Keratinocyte (primary cell): Measurements from ENCODE around the gene GOT2. TPM values are rescaled to one million over a fixed set of nuclear protein-coding genes. Genes with fewer than 3 reads are reported as not detected.

Source experiments
- DNase-seq: peaks from one replicate; pipeline ENCODE4 v3.0.0-alpha.2; 2011; ENCODE audit warnings: low read depth, missing footprints, low spot score
- FAIRE-seq: peaks from 2 replicates; lab custom pipeline; 2011; peaks lifted over from hg19 to GRCh38; lab: Jason Lieb, UNC
- H2AFZ ChIP-seq: 2 replicates; pipeline ENCODE4 v1.6.0; 2012; ENCODE audit warnings: low read length, control low read depth, inconsistent platforms; ENCODE audit not compliant: control insufficient read depth
- H3K27ac ChIP-seq: 2 replicates; pipeline ENCODE4 v1.5.1; 2011; ENCODE audit warnings: low read length; ENCODE audit not compliant: control insufficient read depth, insufficient read depth
- H3K27me3 ChIP-seq: 3 replicates; pipeline ENCODE4 v1.6.0; 2011; ENCODE audit warnings: low read length; ENCODE audit not compliant: control insufficient read depth, insufficient read depth; ENCODE audit errors: extremely low read depth
- H3K36me3 ChIP-seq, 2 experiments: 2 replicates in 1 of 2; 3 replicates in 1 of 2; pipeline ENCODE4 v1.5.1; 2011; ENCODE audit warnings: low read length in 2 of 2, mild to moderate bottlenecking in 1 of 2; ENCODE audit not compliant: control insufficient read depth in 2 of 2, insufficient read depth in 2 of 2; ENCODE audit errors: extremely low read depth in 1 of 2
- H3K4me1 ChIP-seq: 3 replicates; pipeline ENCODE4 v1.5.1; 2011; ENCODE audit warnings: low read length; ENCODE audit not compliant: control insufficient read depth, insufficient read depth; ENCODE audit errors: extremely low read depth
- H3K4me2 ChIP-seq: 3 replicates; pipeline ENCODE4 v1.6.0; 2011; ENCODE audit warnings: low read depth, low read length; ENCODE audit not compliant: control insufficient read depth, insufficient read depth; ENCODE audit errors: extremely low read depth
- H3K4me3 ChIP-seq, 3 experiments: fragments of 200-600 bp in 1 of 3; sonication (generic) in 1 of 3; 2 replicates in 2 of 3; 3 replicates in 1 of 3; pipeline ENCODE4 v1.5.1; 2011 to 2016; ENCODE audit warnings: low read length in 3 of 3, mild to moderate bottlenecking in 3 of 3, control low read depth in 2 of 3, inconsistent platforms in 1 of 3, low read depth in 1 of 3, mixed read lengths in 1 of 3, mixed run types in 1 of 3, moderate library complexity in 1 of 3; ENCODE audit not compliant: control insufficient read depth in 2 of 3, insufficient read depth in 2 of 3; ENCODE audit errors: extremely low read depth in 1 of 3
- H3K79me2 ChIP-seq: 2 replicates; pipeline ENCODE4 v1.6.0; 2012; ENCODE audit warnings: low read length; ENCODE audit not compliant: control insufficient read depth, insufficient read depth
- H3K9ac ChIP-seq: 3 replicates; pipeline ENCODE4 v1.6.0; 2011; ENCODE audit warnings: low read length; ENCODE audit not compliant: control insufficient read depth, insufficient read depth; ENCODE audit errors: extremely low read depth
- H3K9me1 ChIP-seq: 3 replicates; pipeline ENCODE4 v1.6.0; 2011; ENCODE audit warnings: low read length; ENCODE audit not compliant: control insufficient read depth, insufficient read depth; ENCODE audit errors: extremely low read depth
- H3K9me3 ChIP-seq: 2 replicates; pipeline ENCODE4 v1.5.1; 2012; ENCODE audit warnings: low read depth, low read length; ENCODE audit not compliant: control insufficient read depth
- H4K20me1 ChIP-seq: 3 replicates; pipeline ENCODE4 v1.6.0; 2011; ENCODE audit warnings: low read length; ENCODE audit not compliant: control insufficient read depth, insufficient read depth; ENCODE audit errors: extremely low read depth
- EZH2 ChIP-seq: IDR thresholded peaks from one replicate; pipeline ENCODE4 v1.6.1; 2012; ENCODE audit warnings: inconsistent platforms, mild to moderate bottlenecking, low read length, moderate library complexity
- dilution Hi-C: fragments of 300-500 bp; cut with MboI; formaldehyde crosslinking; loops from one replicate; pipeline ENCODE4 v1.7.0; 2020; ENCODE audit warnings: low sequenced_read_pairs; ENCODE audit not compliant: extremely low pct_ligation_motif_present
- polyA plus RNA-seq, 5 experiments: library from polyadenylated mRNA; depleted of rRNA in 3 of 5; stranded (reverse) in 3 of 5; stranded (forward) in 1 of 5; unstranded in 1 of 5; fragments of >200 nt; gene quantifications; 1 replicate in 1 of 5; 2 replicates in 3 of 5; 3 replicates in 1 of 5; pipeline versions ENCODE4 v1.2.1 to v1.2.3, GENCODE V29; 2011 to 2012; ENCODE audit warnings: missing spikeins in 2 of 5, low read depth in 1 of 5, low replicate concordance in 1 of 5
- TF ChIP-seq, protein P1 (sequence below), 3 experiments: IDR thresholded peaks in 1 of 3; conservative IDR thresholded peaks in 1 of 3; optimal IDR thresholded peaks in 1 of 3; 2 replicates in 2 of 3; 3 replicates in 1 of 3; pipeline versions ENCODE3 to v1.5.1; 2011; ENCODE audit warnings: low read length in 3 of 3, mild to moderate bottlenecking in 3 of 3, moderate library complexity in 2 of 3, control low read depth in 1 of 3, inconsistent platforms in 1 of 3; ENCODE audit not compliant: insufficient read depth in 2 of 3; ENCODE audit errors: extremely low read depth in 1 of 3

The GOT2 gene
- polyA plus RNA-seq, 1 donor (not counting 4 experiments of a cell fraction or from before 2014, with no cell fraction given): 99.2 TPM

DNA sequence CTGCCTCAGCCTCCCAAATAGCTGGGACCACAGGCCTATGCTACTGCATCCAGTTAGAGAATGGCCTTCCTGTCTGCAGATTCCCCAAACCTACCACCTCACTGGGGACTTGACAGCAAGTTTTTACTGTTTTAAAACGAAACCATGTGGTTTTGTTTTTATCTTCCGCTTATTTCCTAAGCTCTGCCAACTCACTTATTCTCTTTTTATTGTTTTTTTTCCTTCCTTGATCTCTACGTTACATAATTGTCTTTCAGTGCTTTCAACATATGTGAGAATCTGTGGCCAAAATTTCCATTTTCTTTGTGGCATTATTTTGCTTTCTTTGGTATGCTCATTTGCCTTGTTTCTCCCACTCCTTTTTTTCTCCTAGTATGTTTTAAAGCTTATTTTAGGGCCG, 35.0 kb downstream of the GOT2 start:
- no peak for DNase-seq
- no peaks in the 10 kb centered on the region for H4K20me1 ChIP-seq
- no peaks in the 10 kb centered on the region for H3K9me1 ChIP-seq
- H3K4me3 ChIP-seq: no peak overlapping the region
- TF ChIP-seq EZH2: no peak
- TF ChIP-seq, protein P1, sequence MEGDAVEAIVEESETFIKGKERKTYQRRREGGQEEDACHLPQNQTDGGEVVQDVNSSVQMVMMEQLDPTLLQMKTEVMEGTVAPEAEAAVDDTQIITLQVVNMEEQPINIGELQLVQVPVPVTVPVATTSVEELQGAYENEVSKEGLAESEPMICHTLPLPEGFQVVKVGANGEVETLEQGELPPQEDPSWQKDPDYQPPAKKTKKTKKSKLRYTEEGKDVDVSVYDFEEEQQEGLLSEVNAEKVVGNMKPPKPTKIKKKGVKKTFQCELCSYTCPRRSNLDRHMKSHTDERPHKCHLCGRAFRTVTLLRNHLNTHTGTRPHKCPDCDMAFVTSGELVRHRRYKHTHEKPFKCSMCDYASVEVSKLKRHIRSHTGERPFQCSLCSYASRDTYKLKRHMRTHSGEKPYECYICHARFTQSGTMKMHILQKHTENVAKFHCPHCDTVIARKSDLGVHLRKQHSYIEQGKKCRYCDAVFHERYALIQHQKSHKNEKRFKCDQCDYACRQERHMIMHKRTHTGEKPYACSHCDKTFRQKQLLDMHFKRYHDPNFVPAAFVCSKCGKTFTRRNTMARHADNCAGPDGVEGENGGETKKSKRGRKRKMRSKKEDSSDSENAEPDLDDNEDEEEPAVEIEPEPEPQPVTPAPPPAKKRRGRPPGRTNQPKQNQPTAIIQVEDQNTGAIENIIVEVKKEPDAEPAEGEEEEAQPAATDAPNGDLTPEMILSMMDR (optimal IDR thresholded peaks at IDR 0.05 in 1 of 3, IDR thresholded peaks at IDR 0.05 in 1 of 3, conservative IDR thresholded peaks at IDR 0.05 in 1 of 3; ENCODE audit: extremely low read depth in 1 of 3, insufficient read depth in 2 of 3, low read length in 3 of 3): no peak
- H3K4me2 ChIP-seq: no peak overlapping the region
- H2AFZ ChIP-seq: no peak overlapping the region
- H3K79me2 ChIP-seq: no peaks in the 10 kb centered on the region
- no peak overlapping the region for H3K27ac ChIP-seq
- dilution Hi-C loops: no loop called here
- no peaks in the 10 kb centered on the region for H3K27me3 ChIP-seq
- no peaks in the 10 kb centered on the region for H3K4me1 ChIP-seq
- no peak overlapping the region for H3K9ac ChIP-seq
- no peaks in the 10 kb centered on the region for H3K36me3 ChIP-seq
- H3K9me3 ChIP-seq: no peaks in the 10 kb centered on the region
- FAIRE-seq: no peak

- Histone ChIP-seq H3K36me3 (no peaks in the 10 kb centered on the region), H3K27ac (no peak overlapping the region), H3K79me2 (no peaks in the 10 kb centered on the region), H3K4me1 (no peaks in the 10 kb centered on the region), H3K9ac (no peak overlapping the region), H3K9me3 (no peaks in the 10 kb centered on the region), H3K27me3 (no peaks in the 10 kb centered on the region), H3K4me2 (no peak overlapping the region), H3K4me3 (no peak overlapping the region), H2AFZ (no peak overlapping the region), H3K9me1 (no peaks in the 10 kb centered on the region), H4K20me1 (no peaks in the 10 kb centered on the region)
- no peak for TF ChIP-seq EZH2
- TF ChIP-seq, protein P1 (optimal IDR thresholded peaks at IDR 0.05 in 1 of 3, IDR thresholded peaks at IDR 0.05 in 1 of 3, conservative IDR thresholded peaks at IDR 0.05 in 1 of 3; ENCODE audit: extremely low read depth in 1 of 3, insufficient read depth in 2 of 3, low read length in 3 of 3): no peak
- no peak for FAIRE-seq
- no peak for DNase-seq
- dilution Hi-C loops: no loop called here
These were observed 38.7 kb downstream of the GOT2 start for GRCh38 chr16:58695368-58695767.
